Astrocyte (in vitro differentiated cells and primary cell): ENCODE results near the gene NDUFS7. TPM values are rescaled to one million over a fixed set of nuclear protein-coding genes. Genes with fewer than 3 reads are reported as not detected.
A peak's percentile ranks its signal among the peaks of the same experiment; 100 is the strongest.

Experiments used
- DNase-seq: peaks from one replicate; pipeline ENCODE4 v3.0.0-alpha.2; 2010; ENCODE audit warnings: low read depth
- FAIRE-seq: peaks from 2 replicates; lab custom pipeline; 2011; peaks lifted over from hg19 to GRCh38; lab: Jason Lieb, UNC
- H2AFZ ChIP-seq: 2 replicates; pipeline ENCODE4 v1.6.0; 2012; ENCODE audit warnings: low read depth, low read length, inconsistent platforms
- H3K27ac ChIP-seq: 2 replicates; pipeline ENCODE4 v1.5.1; 2011; ENCODE audit warnings: low read depth, low read length, inconsistent platforms
- H3K27me3 ChIP-seq: 2 replicates; pipeline ENCODE4 v1.6.0; 2011; ENCODE audit warnings: low read length, inconsistent platforms; ENCODE audit not compliant: insufficient read depth
- H3K36me3 ChIP-seq: 2 replicates; pipeline ENCODE4 v1.5.1; 2011; ENCODE audit warnings: low read length, inconsistent platforms; ENCODE audit not compliant: insufficient read depth
- H3K4me1 ChIP-seq: 2 replicates; pipeline ENCODE4 v1.5.1; 2011; ENCODE audit warnings: low read length, inconsistent platforms; ENCODE audit not compliant: insufficient read depth
- H3K4me2 ChIP-seq: 2 replicates; pipeline ENCODE4 v1.6.0; 2012; ENCODE audit warnings: low read length, inconsistent platforms
- H3K4me3 ChIP-seq: 2 replicates; pipeline ENCODE4 v1.5.1; 2011; ENCODE audit warnings: low read depth, mild to moderate bottlenecking, low read length, inconsistent platforms; ENCODE audit not compliant: insufficient read depth
- H3K79me2 ChIP-seq: 2 replicates; pipeline ENCODE4 v1.6.0; 2012; ENCODE audit warnings: mild to moderate bottlenecking, low read length, inconsistent platforms; ENCODE audit not compliant: insufficient read depth
- H3K9ac ChIP-seq: 2 replicates; pipeline ENCODE4 v1.6.0; 2012; ENCODE audit warnings: mild to moderate bottlenecking, low read length, inconsistent platforms
- H3K9me3 ChIP-seq: 2 replicates; pipeline ENCODE4 v1.5.1; 2012; ENCODE audit warnings: low read depth, mild to moderate bottlenecking, low read length, inconsistent platforms; ENCODE audit not compliant: insufficient read depth
- H4K20me1 ChIP-seq: 2 replicates; pipeline ENCODE4 v1.6.0; 2012; ENCODE audit warnings: low read length, inconsistent platforms; ENCODE audit not compliant: insufficient read depth
- H3K27ac Mint-ChIP-seq: one replicate; pipeline ENCODE4 v1.8.0; 2021; ENCODE audit warnings: mild to moderate bottlenecking, mixed read lengths; ENCODE audit not compliant: unreplicated experiment
- H3K27me3 Mint-ChIP-seq: one replicate; pipeline ENCODE4 v1.8.0; 2021; ENCODE audit warnings: low read depth, mixed read lengths; ENCODE audit not compliant: unreplicated experiment
- H3K36me3 Mint-ChIP-seq: one replicate; pipeline ENCODE4 v1.8.0; 2021; ENCODE audit warnings: low read depth, mixed read lengths; ENCODE audit not compliant: unreplicated experiment
- H3K4me1 Mint-ChIP-seq: one replicate; pipeline ENCODE4 v1.8.0; 2021; ENCODE audit warnings: low read depth, mixed read lengths; ENCODE audit not compliant: unreplicated experiment
- H3K4me3 Mint-ChIP-seq: one replicate; pipeline ENCODE4 v1.8.0; 2021; ENCODE audit warnings: mild to moderate bottlenecking, moderate library complexity, mixed read lengths; ENCODE audit not compliant: unreplicated experiment
- H3K9me3 Mint-ChIP-seq: one replicate; pipeline ENCODE4 v1.8.0; 2021; ENCODE audit warnings: mild to moderate bottlenecking, mixed read lengths; ENCODE audit not compliant: unreplicated experiment
- CTCF ChIP-seq: IDR thresholded peaks from 2 replicates; pipeline ENCODE4 v1.5.1; 2011; ENCODE audit warnings: low read depth, mild to moderate bottlenecking, inconsistent platforms, low read length, moderate library complexity; ENCODE audit not compliant: insufficient read depth
- EZH2 ChIP-seq: IDR thresholded peaks from 2 replicates; pipeline ENCODE4 v1.6.1; 2012; ENCODE audit warnings: mild to moderate bottlenecking, low read length, inconsistent platforms; ENCODE audit not compliant: insufficient read depth
- total RNA-seq: library from RNA; stranded (reverse); gene quantifications from 2 replicates; pipeline ENCODE4 v1.2.1, GENCODE V29; 2021

The NDUFS7 gene
- total RNA-seq, 1 donor from 2014 or later, result 64.0 TPM

GRCh38 chr19:1440418-1440801 is 56.7 kb downstream of the NDUFS7 start:
- Mint-ChIP-seq H3K9me3 (no peaks in the 10 kb centered on the region), H3K27me3 (no peaks in the 10 kb centered on the region), H3K27ac (no peak overlapping the region), H3K4me3 (peak overlapping the region; percentile 95), H3K4me1 (peaks cover 11% of the 10 kb centered on the region), H3K36me3 (peaks cover 13% of the 10 kb centered on the region)
- FAIRE-seq, result no peak
- Histone ChIP-seq H2AFZ (no peak overlapping the region), H4K20me1 (peaks cover 66% of the 10 kb centered on the region), H3K36me3 (peaks cover 23% of the 10 kb centered on the region), H3K27ac (no peak overlapping the region), H3K79me2 (peaks cover 42% of the 10 kb centered on the region), H3K4me3 (no peak overlapping the region), H3K27me3 (no peaks in the 10 kb centered on the region), H3K9ac (peak overlapping the region; percentile 99), H3K4me2 (peak overlapping the region; percentile 97), H3K9me3 (no peaks in the 10 kb centered on the region), H3K4me1 (peaks cover 18% of the 10 kb centered on the region)
- no peak for DNase-seq
- no peak for TF ChIP-seq CTCF
- no peak for TF ChIP-seq EZH2

- Mint-ChIP-seq H3K4me3 (peak overlapping the region; percentile 95), H3K27me3 (no peaks in the 10 kb centered on the region), H3K27ac (no peak overlapping the region), H3K9me3 (no peaks in the 10 kb centered on the region), H3K4me1 (peaks cover 11% of the 10 kb centered on the region), H3K36me3 (peaks cover 13% of the 10 kb centered on the region)
- Histone ChIP-seq H4K20me1 (peaks cover 62% of the 10 kb centered on the region), H3K79me2 (peaks cover 42% of the 10 kb centered on the region), H3K27ac (no peak overlapping the region), H3K4me3 (no peak overlapping the region), H2AFZ (no peak overlapping the region), H3K27me3 (no peaks in the 10 kb centered on the region), H3K4me2 (peak overlapping the region; percentile 97), H3K9ac (peak overlapping the region; percentile 99), H3K4me1 (peaks cover 18% of the 10 kb centered on the region), H3K36me3 (peaks cover 20% of the 10 kb centered on the region), H3K9me3 (no peaks in the 10 kb centered on the region)
- TF ChIP-seq CTCF (no peak), EZH2 (no peak)
- no peak for FAIRE-seq
- DNase-seq, result no peak
Observed at GRCh38 chr19:1441022-1441426, 57.3 kb downstream of the NDUFS7 start.

GRCh38 chr19:1441677-1442438 is 58.2 kb downstream of the NDUFS7 start:
- no peaks in the 10 kb centered on the region for H3K9me3 Mint-ChIP-seq
- H3K4me2 ChIP-seq, result no peak overlapping the region
- TF ChIP-seq CTCF (no peak), EZH2 (no peak)

More at GRCh38 chr19:1441677-1442438, 58.2 kb downstream of the NDUFS7 start:
- Mint-ChIP-seq H3K4me1 (peaks cover 11% of the 10 kb centered on the region), H3K27me3 (no peaks in the 10 kb centered on the region), H3K4me3 (peak overlapping the region; percentile 95), H3K27ac (no peak overlapping the region), H3K36me3 (peaks cover 13% of the 10 kb centered on the region)
- Histone ChIP-seq H3K4me1 (peaks cover 18% of the 10 kb centered on the region), H3K36me3 (peaks cover 20% of the 10 kb centered on the region), H3K27ac (no peak overlapping the region), H2AFZ (no peak overlapping the region), H3K9ac (no peak overlapping the region), H3K27me3 (no peaks in the 10 kb centered on the region), H3K4me3 (no peak overlapping the region), H3K79me2 (peaks cover 42% of the 10 kb centered on the region), H4K20me1 (peaks cover 62% of the 10 kb centered on the region), H3K9me3 (no peaks in the 10 kb centered on the region)
- no peak for FAIRE-seq
- DNase-seq, result no peak
